Measurements from ENCODE around the gene PRKCI.

DNA sequence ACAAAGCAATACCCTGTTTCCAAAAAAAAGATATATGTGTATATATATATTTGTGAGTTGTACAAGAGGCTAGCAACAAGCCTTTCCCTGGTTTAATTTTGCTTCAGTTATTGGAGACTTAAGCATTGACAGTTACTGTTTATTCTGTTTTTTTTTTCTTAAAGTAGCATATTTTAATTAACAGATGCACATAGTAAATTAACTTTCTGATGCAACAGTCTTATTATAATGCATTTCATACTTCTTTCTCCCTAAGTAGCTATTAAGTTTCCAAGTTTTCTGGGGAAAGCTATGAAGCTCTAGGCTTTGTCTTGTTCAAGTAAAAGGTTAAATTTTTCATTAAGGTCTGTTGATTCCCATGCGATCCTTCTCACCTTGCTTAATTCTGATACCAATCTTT, 17.9 kb downstream of the PRKCI start:
- TF ChIP-seq, protein P1, sequence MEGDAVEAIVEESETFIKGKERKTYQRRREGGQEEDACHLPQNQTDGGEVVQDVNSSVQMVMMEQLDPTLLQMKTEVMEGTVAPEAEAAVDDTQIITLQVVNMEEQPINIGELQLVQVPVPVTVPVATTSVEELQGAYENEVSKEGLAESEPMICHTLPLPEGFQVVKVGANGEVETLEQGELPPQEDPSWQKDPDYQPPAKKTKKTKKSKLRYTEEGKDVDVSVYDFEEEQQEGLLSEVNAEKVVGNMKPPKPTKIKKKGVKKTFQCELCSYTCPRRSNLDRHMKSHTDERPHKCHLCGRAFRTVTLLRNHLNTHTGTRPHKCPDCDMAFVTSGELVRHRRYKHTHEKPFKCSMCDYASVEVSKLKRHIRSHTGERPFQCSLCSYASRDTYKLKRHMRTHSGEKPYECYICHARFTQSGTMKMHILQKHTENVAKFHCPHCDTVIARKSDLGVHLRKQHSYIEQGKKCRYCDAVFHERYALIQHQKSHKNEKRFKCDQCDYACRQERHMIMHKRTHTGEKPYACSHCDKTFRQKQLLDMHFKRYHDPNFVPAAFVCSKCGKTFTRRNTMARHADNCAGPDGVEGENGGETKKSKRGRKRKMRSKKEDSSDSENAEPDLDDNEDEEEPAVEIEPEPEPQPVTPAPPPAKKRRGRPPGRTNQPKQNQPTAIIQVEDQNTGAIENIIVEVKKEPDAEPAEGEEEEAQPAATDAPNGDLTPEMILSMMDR (IDR thresholded peaks at IDR 0.05) = no peak
- no peak for TF ChIP-seq POLR2A (IDR thresholded peaks at IDR 0.05)
- no peak for TF ChIP-seq POLR2AphosphoS5 (IDR thresholded peaks at IDR 0.05)

All from suprapubic skin (tissue), 4 donors.